Measurements from ENCODE around the gene CFAP210. TPM values are rescaled to one million over a fixed set of nuclear protein-coding genes. Genes with fewer than 3 reads are reported as not detected.
"Not testable (repeated sequence)": the region's sequence is repeated elsewhere in the genome, so short reads cannot be mapped to it uniquely, and the experiment has no call there.

The CFAP210 gene
- total and polyA plus RNA-seq, 2 experiments from 2014 or later = 3.7 TPM; not detected in 1

GRCh38 chr2:169702996-169703395, 8.8 kb upstream of the CFAP210 start (continued):
- TF ChIP-seq ZNF331 (CRISPR knock-in tag; IDR thresholded peaks at IDR 0.05; ENCODE audit: low read depth) = no peak

- not testable (repeated sequence) for H3K36me3 ChIP-seq (ENCODE audit: insufficient read depth); H3K36me3 Mint-ChIP-seq (ENCODE audit: low read depth); H3K27me3 Mint-ChIP-seq (ENCODE audit: insufficient read depth, low read depth, poor library complexity); H3K4me2 ChIP-seq; H3K79me2 ChIP-seq (replicated peaks; ENCODE audit: insufficient read depth); H3K4me1 ChIP-seq (ENCODE audit: insufficient read depth); ATAC-seq; H3K9me2 ChIP-seq (ENCODE audit: insufficient read depth); H3F3A ChIP-seq (replicated peaks; ENCODE audit: low read depth); H3K9me3 Mint-ChIP-seq; H3K4me1 Mint-ChIP-seq; H4K20me1 ChIP-seq (replicated peaks; ENCODE audit: insufficient read depth); H2AFZ ChIP-seq; H3K27ac ChIP-seq (ENCODE audit: low read depth); H3K4me3 ChIP-seq; H3K4me3 Mint-ChIP-seq; H3K27ac Mint-ChIP-seq; H3K27me3 ChIP-seq (ENCODE audit: insufficient read depth); DNase-seq (ENCODE audit: low spot score)
These were observed 5.0 kb upstream of the CFAP210 start for GRCh38 chr2:169699173-169699572.

- no peaks in the 10 kb centered on the region for H3K9me2 ChIP-seq (ENCODE audit: insufficient read depth)
- no peaks in the 10 kb centered on the region; the same call in 1 of the 2 replicates for H3K36me3 ChIP-seq (ENCODE audit: insufficient read depth)
- Mint-ChIP-seq H3K4me3 (no peak overlapping the region), H3K36me3 (ENCODE audit: low read depth) (peaks cover 4% of the 10 kb centered on the region; the same call in 2 of the 3 replicates), H3K27me3 (ENCODE audit: insufficient read depth, low read depth, poor library complexity) (peaks cover 2% of the 10 kb centered on the region), H3K4me1 (peaks cover 7% of the 10 kb centered on the region; the same call in 2 of the 3 replicates), H3K27ac (no peak overlapping the region), H3K9me3 (no peaks in the 10 kb centered on the region)
- 0 out of 2 replicates have a peak, but pooled peaks cover 3% of the 10 kb centered on the region for H3K4me1 ChIP-seq (ENCODE audit: insufficient read depth)
- no peak overlapping the region for H2AFZ ChIP-seq
- no peaks in the 10 kb centered on the region for H3K79me2 ChIP-seq (replicated peaks; ENCODE audit: insufficient read depth)
- H3K4me3 ChIP-seq = no peak overlapping the region
- H3K4me2 ChIP-seq = no peak overlapping the region
- no peaks in the 10 kb centered on the region for H3K27me3 ChIP-seq (ENCODE audit: insufficient read depth)
- H3F3A ChIP-seq (replicated peaks; ENCODE audit: low read depth) = 0 out of 2 replicates have a peak, but pooled peaks cover 3% of the 10 kb centered on the region
- no peaks in the 10 kb centered on the region; the same call in 1 of the 2 replicates for H4K20me1 ChIP-seq (replicated peaks; ENCODE audit: insufficient read depth)
- TF ChIP-seq JUNB (IDR thresholded peaks at IDR 0.05; ENCODE audit: unreplicated experiment) (no peak), ZNF462 (CRISPR knock-in tag; IDR thresholded peaks at IDR 0.05) (no peak), NANOG (IDR thresholded peaks at IDR 0.05; ENCODE audit: borderline replicate concordance) (no peak), POLR2AphosphoS5 (IDR thresholded peaks at IDR 0.05; ENCODE audit: low read depth) (no peak), CREB1 (CRISPR knock-in tag; IDR thresholded peaks at IDR 0.05; ENCODE audit: low read depth) (no peak), CTCF (conservative IDR thresholded peaks at IDR 0.05; ENCODE audit: low read depth in 2 of 2) (no peak)
- ATAC-seq (no peak), DNase-seq (ENCODE audit: low spot score) (no peak)
- no peak overlapping the region for H3K27ac ChIP-seq (ENCODE audit: low read depth)
These were observed 2.2 kb upstream of the CFAP210 start for GRCh38 chr2:169696381-169696780.
